Neural cell (in vitro differentiated cells): ENCODE measurements around the gene PSMC3. TPM values are rescaled to one million over a fixed set of nuclear protein-coding genes. Genes with fewer than 3 reads are reported as not detected.

Experiments used
- H2AFZ ChIP-seq: fragments of 200-600, 300-800 bp; sonication (generic), shearing (Covaris generic); 2 replicates; pipeline ENCODE4 v1.6.0; 2014; ENCODE audit warnings: low read depth, mild to moderate bottlenecking, antibody characterized with exemption, low read length, moderate library complexity
- H3F3A ChIP-seq: fragments of 200-600 bp; shearing (Covaris generic); 2 replicates; pipeline ENCODE4 v1.6.1; 2016; ENCODE audit warnings: mild to moderate bottlenecking, moderate library complexity, mixed read lengths, antibody characterized with exemption, low read length; ENCODE audit not compliant: insufficient read depth, poor library complexity, severe bottlenecking
- H3K27ac ChIP-seq: fragments of 200-600, 300-800 bp; sonication (generic), shearing (Covaris generic); 2 replicates; pipeline ENCODE4 v1.5.1; 2014; ENCODE audit warnings: mild to moderate bottlenecking, low read length, moderate library complexity
- H3K27me3 ChIP-seq: fragments of 300-800, 200-600 bp; sonication (generic), shearing (Covaris generic); 2 replicates; pipeline ENCODE4 v1.6.0; 2014; ENCODE audit warnings: mild to moderate bottlenecking, low read depth, low read length, moderate library complexity; ENCODE audit not compliant: insufficient read depth
- H3K36me3 ChIP-seq: fragments of 300-800, 200-600 bp; sonication (generic), shearing (Covaris generic); 2 replicates; pipeline ENCODE4 v1.5.1; 2014; ENCODE audit warnings: mild to moderate bottlenecking, antibody characterized with exemption, low read length, moderate library complexity; ENCODE audit not compliant: insufficient read depth
- H3K4me2 ChIP-seq: fragments of 300-800, 200-600 bp; sonication (generic), shearing (Covaris generic); 2 replicates; pipeline ENCODE4 v1.6.0; 2014; ENCODE audit warnings: mild to moderate bottlenecking, low read length
- H3K4me3 ChIP-seq: fragments of 300-800, 200-600 bp; sonication (generic), shearing (Covaris generic); 2 replicates; pipeline ENCODE4 v1.5.1; 2014; ENCODE audit warnings: mild to moderate bottlenecking, low read length, moderate library complexity
- H3K79me2 ChIP-seq: fragments of 200-600 bp; shearing (Covaris generic); replicated peaks from 2 replicates; pipeline ENCODE4 v1.6.0; 2014; ENCODE audit warnings: mild to moderate bottlenecking, low read length, moderate library complexity; ENCODE audit not compliant: insufficient read depth
- H3K9ac ChIP-seq: fragments of 300-800, 200-600 bp; sonication (generic), shearing (Covaris generic); 2 replicates; pipeline ENCODE4 v1.6.1; 2016; ENCODE audit warnings: mild to moderate bottlenecking, low read length, mixed read lengths
- H3K9me2 ChIP-seq: fragments of 200-600 bp; shearing (Covaris generic); 2 replicates; pipeline ENCODE4 v1.6.1; 2016; ENCODE audit warnings: mild to moderate bottlenecking, low read length, mixed read lengths; ENCODE audit not compliant: insufficient read depth
- H3K9me3 ChIP-seq: fragments of 200-600, 300-800 bp; sonication (generic), shearing (Covaris generic); 2 replicates; pipeline ENCODE4 v1.6.1; 2016; ENCODE audit warnings: mild to moderate bottlenecking, mixed run types, low read length, moderate library complexity, mixed read lengths
- H4K20me1 ChIP-seq: fragments of 200-600 bp; shearing (Covaris generic); 2 replicates; pipeline ENCODE4 v1.6.1; 2016; ENCODE audit warnings: mild to moderate bottlenecking, mixed run types; ENCODE audit not compliant: insufficient read depth
- CTCF ChIP-seq: fragments of 450-650 bp; IDR thresholded peaks from 2 replicates; pipeline ENCODE4 v1.5.1; 2014; ENCODE audit warnings: antibody characterized with exemption, mild to moderate bottlenecking, moderate library complexity; ENCODE audit not compliant: poor library complexity, severe bottlenecking
- EP300 ChIP-seq: fragments of 450-650 bp; conservative IDR thresholded peaks from 2 replicates; pipeline ENCODE4 v1.6.1; 2014; ENCODE audit warnings: antibody characterized with exemption, mild to moderate bottlenecking, moderate library complexity; ENCODE audit not compliant: poor library complexity, severe bottlenecking
- EZH2 ChIP-seq: fragments of 200-600, 300-800 bp; shearing (Covaris generic), sonication (generic); IDR thresholded peaks from 2 replicates; pipeline ENCODE4 v1.6.1; 2014; ENCODE audit warnings: antibody characterized with exemption, low read length, borderline replicate concordance, mild to moderate bottlenecking; ENCODE audit not compliant: insufficient read depth, poor library complexity, severe bottlenecking
- MXI1 ChIP-seq: fragments of 450-650 bp; conservative IDR thresholded peaks from 2 replicates; pipeline ENCODE4 v1.6.1; 2014; ENCODE audit warnings: antibody characterized with exemption, mild to moderate bottlenecking; ENCODE audit not compliant: poor library complexity, severe bottlenecking
- POLR2AphosphoS5 ChIP-seq: IDR thresholded peaks from 2 replicates; pipeline ENCODE4 v1.6.1; 2012
- RAD21 ChIP-seq: fragments of 450-650 bp; conservative IDR thresholded peaks from 2 replicates; pipeline ENCODE4 v1.6.1; 2014; ENCODE audit warnings: antibody characterized with exemption, mild to moderate bottlenecking, moderate library complexity
- REST ChIP-seq: IDR thresholded peaks from 2 replicates; pipeline ENCODE4 v1.6.1; 2012; ENCODE audit warnings: borderline replicate concordance
- SMC3 ChIP-seq: fragments of 450-650 bp; conservative IDR thresholded peaks from 2 replicates; pipeline ENCODE4 v1.6.1; 2014; ENCODE audit warnings: antibody characterized with exemption, mild to moderate bottlenecking, moderate library complexity; ENCODE audit not compliant: poor library complexity
- TAF1 ChIP-seq: IDR thresholded peaks from 2 replicates; pipeline ENCODE4 v1.6.1; 2012; ENCODE audit warnings: low read depth
- polyA plus RNA-seq: library from polyadenylated mRNA; depleted of rRNA; stranded (reverse); fragments of >200 nt; gene quantifications from 2 replicates; pipeline ENCODE4 v1.2.3, GENCODE V29; 2014

PSMC3 gene
- polyA plus RNA-seq, 1 donor from 2014 or later: 157 TPM

GRCh38 chr11:47437218-47437745, 11.0 kb upstream of the PSMC3 start:
- no peak overlapping the region for H3K9ac ChIP-seq
- no peak overlapping the region for H3K27ac ChIP-seq
- no peaks in the 10 kb centered on the region for H3K36me3 ChIP-seq
- no peaks in the 10 kb centered on the region for H3K79me2 ChIP-seq
- TF ChIP-seq EZH2 (no peak), EP300 (no peak), SMC3 (no peak), CTCF (no peak), POLR2AphosphoS5 (no peak), TAF1 (no peak), RAD21 (no peak), MXI1 (no peak), REST (no peak)
- no peaks in the 10 kb centered on the region for H3K9me3 ChIP-seq
- no peak overlapping the region for H3K4me3 ChIP-seq
- no peak overlapping the region for H3K4me2 ChIP-seq
- no peaks in the 10 kb centered on the region for H3F3A ChIP-seq
- no peaks in the 10 kb centered on the region for H3K27me3 ChIP-seq
- H3K9me2 ChIP-seq: no peaks in the 10 kb centered on the region
- no peak overlapping the region for H2AFZ ChIP-seq
- no peaks in the 10 kb centered on the region for H4K20me1 ChIP-seq

GRCh38 chr11:47436726-47437125, 10.5 kb upstream of the PSMC3 start:
- H2AFZ ChIP-seq: no peak overlapping the region
- no peaks in the 10 kb centered on the region for H3F3A ChIP-seq
- H3K36me3 ChIP-seq: no peaks in the 10 kb centered on the region
- H3K27ac ChIP-seq: no peak overlapping the region
- H3K9ac ChIP-seq: no peak overlapping the region
- H3K4me3 ChIP-seq: no peak overlapping the region
- H3K27me3 ChIP-seq: no peaks in the 10 kb centered on the region
- H4K20me1 ChIP-seq: no peaks in the 10 kb centered on the region
- H3K79me2 ChIP-seq: no peaks in the 10 kb centered on the region
- H3K4me2 ChIP-seq: no peak overlapping the region
- TF ChIP-seq EZH2 (no peak), EP300 (no peak), SMC3 (no peak), TAF1 (no peak), CTCF (no peak), MXI1 (no peak), RAD21 (no peak), POLR2AphosphoS5 (no peak), REST (no peak)
- H3K9me3 ChIP-seq: no peaks in the 10 kb centered on the region
- no peaks in the 10 kb centered on the region for H3K9me2 ChIP-seq
